ENCODE measurements around the gene CAMSAP3.
A peak's percentile ranks its signal among the peaks of the same experiment; 100 is the strongest.

CAMSAP3 gene

DNA sequence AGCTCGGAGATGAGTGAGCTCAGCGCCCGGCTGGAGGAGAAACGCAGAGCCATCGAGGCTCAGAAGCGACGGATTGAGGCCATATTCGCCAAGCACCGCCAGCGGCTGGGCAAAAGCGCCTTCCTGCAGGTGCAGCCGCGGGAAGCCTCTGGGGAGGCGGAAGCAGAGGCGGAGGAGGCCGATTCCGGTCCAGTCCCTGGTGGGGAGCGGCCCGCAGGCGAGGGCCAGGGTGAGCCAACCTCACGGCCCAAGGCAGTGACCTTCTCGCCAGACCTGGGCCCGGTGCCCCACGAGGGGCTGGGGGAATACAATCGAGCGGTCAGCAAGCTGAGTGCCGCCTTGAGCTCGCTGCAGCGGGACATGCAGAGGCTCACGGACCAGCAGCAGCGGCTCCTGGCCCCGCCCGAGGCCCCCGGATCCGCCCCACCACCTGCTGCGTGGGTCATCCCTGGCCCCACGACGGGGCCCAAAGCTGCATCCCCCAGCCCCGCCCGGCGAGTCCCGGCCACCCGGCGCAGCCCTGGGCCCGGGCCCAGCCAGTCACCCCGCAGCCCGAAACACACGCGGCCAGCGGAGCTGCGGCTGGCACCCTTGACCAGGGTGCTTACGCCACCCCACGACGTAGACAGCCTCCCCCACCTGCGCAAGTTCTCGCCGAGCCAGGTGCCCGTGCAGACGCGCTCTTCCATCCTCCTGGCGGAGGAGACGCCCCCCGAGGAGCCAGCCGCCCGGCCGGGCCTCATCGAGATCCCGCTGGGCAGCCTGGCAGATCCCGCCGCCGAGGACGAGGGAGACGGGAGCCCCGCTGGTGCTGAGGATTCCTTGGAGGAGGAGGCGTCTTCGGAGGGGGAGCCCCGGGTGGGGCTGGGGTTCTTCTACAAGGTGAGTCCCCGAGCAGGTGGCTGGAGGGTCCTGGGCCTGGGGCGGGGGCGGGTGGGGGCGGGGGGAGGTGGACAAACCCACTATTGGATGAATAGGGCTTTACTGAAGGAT is 16.9 kb downstream of the CAMSAP3 start:
- DNase-seq, result no peak

DNA sequence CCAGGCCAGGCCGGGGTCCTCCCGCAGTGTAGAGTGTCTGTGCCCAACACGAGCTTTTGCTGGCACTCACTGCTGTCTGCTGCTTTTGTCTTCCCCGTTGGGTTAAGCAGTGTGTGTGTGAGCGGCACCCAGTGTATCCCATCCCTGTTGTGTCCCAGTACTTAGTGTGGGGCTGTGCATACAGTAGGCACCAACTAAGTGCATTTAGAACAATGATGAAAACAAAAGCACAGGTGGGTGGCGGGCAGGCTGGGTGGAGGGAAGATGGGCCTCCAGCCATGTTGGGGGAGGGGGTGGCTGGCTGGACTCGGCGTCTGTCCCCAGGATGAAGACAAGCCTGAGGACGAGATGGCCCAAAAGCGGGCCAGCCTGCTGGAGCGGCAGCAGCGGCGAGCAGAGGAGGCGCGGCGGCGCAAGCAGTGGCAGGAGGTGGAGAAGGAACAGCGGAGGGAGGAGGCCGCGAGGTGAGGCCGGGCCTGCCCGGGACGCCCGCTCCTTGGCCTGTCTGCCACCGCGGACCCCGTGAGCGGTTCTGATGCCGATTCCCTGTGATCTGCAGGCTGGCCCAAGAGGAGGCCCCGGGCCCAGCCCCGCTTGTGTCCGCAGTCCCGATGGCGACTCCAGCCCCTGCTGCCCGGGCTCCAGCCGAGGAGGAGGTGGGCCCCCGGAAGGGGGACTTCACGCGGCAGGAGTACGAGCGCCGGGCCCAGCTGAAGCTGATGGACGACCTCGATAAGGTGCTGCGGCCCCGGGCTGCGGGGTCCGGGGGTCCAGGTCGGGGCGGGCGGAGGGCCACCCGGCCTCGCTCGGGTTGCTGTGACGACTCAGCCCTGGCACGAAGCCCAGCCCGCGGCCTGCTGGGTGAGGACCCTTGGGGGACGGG is 19.4 kb downstream of the CAMSAP3 start:
- DNase-seq, result no peak

DNA sequence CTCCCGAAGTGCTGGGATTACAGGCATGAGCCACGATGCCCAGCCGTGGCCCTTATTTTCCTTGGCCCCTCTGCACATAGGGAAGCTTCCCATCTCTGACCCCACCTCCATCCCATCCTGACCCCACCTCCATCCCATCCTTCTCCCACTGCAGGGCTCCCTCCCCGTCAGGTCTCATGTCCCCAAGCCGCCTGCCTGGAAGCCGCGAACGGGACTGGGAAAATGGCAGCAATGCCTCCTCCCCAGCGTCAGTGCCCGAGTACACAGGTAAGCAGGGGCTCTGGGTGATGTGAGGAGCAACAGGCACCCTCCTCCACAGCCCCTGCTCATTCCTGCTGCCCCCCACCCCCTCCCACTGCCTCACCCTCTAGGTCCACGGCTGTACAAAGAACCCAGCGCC is 21.5 kb downstream of the CAMSAP3 start:
- DNase-seq, result no peak

DNA sequence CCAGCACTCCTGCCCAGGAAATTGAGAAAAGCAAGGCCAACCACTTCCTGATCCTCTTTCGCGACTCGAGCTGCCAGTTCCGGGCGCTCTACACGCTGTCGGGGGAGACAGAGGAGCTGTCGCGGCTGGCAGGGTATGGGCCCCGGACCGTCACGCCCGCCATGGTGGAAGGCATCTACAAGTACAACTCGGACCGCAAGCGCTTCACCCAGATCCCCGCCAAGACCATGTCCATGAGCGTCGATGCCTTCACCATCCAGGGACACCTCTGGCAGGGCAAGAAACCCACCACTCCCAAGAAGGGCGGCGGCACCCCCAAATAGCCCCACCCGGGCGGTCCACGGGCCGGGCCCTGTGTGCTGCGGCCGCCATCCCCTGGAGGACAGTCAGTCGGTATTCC is 22.1 kb downstream of the CAMSAP3 start:
- DNase-seq, result no peak

DNA sequence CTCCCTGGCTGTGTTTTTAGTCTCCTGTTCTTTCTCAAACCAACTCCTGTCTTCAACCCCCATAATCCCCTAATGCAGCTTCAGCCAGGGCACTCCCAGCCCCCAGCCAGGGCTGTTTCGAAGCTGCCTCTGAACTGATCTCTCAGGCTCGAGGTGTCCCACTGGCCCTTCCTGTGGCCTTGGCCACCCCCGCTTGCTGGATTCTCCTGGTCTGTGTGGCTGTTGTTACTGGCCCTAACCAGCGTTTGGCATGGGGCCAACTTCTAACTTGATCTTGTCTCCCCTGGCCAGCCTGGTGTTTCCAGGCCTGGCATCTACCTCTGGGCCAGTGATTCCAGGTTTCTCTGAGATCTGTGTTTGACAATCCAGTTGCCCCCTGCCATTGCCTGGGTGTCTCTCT is 22.7 kb downstream of the CAMSAP3 start:
- no peak for DNase-seq

DNA sequence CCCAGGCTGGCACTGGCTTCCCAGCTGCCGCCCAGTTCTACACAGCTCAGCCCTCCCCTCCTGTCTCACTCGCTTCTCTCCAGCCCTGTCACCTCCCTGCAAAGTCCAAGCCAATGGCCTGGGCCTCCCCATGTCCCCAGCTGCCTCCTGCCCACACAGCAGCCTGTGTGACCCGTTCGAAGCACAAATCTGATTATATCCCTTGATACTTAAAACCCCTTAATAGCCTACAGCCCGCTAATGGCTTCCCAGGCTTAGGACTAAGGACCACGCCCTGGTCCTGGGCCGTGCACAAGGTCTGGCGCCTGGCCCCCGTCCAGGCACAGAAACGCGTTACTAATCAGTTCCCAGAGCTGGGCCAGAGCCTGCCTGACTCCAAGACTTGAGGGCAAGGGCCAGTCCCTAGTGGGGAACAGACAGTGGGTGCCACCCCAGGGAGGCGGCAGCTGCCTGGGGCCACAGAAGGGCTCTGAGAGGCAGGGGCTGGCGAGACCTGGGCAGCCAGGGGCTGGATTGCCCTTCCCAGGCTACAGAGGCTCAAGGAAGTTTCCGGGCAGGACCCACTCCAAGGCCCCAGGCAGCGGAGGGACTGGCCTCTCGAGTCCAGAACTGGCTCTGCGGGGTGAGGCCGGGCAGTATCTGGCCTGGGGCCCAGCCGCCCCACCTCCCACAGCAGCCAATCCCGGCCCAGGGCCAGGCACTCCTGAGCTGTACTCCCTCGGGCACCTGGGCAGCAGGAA is 23.3 kb downstream of the CAMSAP3 start:
- no peak for DNase-seq

DNA sequence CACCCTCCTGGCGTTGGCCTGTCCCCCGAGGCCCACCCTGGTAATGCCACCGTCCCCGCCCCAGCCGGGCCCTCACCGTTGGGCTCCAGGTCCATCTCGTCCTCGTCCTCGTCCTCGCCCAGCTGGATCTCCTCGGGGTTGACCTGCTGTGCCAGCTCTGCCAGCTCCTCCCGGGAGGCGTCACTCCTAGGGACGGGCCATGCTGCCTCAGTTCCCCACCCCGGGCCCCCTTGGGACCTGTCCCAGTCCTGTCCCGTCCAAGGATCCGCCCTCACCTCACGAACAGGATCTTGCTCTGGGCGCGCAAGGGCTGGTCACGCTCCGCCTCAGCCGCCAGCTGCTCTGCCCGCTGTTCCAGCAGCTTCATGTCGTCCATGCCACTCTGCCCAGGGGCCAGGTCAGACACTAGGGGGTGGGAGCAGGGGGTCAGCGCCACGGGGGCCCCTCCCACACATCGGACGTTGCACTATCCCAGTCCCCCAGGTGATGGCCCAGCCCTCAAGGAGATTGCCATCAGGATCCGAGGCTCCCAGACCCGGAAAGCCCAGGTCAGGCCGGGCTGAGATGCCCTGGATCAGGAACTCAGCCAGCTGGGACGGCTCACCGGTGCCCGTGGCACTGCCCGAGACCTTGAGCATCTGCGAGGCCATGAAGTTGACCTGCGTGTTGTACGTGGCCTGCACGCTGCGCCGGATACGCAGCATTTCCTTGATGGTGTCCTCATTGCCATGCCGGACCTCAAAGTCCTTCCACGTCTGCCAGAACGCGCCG is 24.2 kb downstream of the CAMSAP3 start:
- no peak for DNase-seq

DNA sequence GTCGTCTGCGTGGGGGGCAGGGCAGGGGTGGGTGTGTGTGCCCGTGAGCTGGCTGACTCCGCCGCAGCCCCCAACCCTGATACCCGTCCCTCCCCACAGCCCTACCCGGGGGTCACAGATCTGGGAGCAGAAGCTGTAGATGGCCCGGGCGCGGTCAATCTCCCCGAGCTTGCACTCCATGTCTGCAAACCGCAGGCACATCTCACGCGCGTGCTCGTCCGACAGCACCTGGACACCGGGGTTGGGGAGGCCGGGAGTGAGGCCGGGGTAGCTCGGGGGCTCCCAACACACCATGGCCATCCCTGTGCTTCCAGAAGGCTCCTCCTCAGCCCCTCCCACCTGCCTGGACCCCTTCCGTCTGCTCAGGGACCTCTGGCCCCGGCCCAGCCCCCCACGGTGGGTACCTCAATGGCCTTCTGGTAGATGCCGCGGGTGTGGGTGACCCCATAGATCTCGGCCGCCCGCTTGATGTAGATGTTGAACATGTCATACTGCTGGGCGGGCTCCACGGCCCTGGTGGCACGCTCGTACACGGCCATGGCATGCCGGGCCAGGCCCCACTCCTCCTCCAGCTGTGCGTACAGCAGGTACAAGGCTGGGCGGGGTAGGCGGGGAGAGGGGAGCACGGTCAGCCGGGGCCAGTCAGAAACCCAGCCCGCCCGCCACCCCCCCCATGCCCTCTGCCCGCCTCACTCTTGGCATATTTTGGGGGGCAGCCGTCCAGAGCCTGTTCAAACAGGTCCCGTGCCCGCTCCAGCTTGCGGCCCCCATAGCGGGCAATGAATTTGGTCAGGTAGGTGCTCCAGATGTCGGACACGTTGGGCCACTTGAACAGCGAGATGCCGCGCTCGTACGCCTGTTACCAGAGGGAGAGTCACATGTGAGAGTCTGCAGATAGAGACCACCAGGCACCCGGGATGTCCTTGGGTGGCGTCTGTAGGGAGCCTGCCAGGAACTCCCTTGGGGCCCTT is 25.1 kb downstream of the CAMSAP3 start:
- DNase-seq, result no peak

DNA sequence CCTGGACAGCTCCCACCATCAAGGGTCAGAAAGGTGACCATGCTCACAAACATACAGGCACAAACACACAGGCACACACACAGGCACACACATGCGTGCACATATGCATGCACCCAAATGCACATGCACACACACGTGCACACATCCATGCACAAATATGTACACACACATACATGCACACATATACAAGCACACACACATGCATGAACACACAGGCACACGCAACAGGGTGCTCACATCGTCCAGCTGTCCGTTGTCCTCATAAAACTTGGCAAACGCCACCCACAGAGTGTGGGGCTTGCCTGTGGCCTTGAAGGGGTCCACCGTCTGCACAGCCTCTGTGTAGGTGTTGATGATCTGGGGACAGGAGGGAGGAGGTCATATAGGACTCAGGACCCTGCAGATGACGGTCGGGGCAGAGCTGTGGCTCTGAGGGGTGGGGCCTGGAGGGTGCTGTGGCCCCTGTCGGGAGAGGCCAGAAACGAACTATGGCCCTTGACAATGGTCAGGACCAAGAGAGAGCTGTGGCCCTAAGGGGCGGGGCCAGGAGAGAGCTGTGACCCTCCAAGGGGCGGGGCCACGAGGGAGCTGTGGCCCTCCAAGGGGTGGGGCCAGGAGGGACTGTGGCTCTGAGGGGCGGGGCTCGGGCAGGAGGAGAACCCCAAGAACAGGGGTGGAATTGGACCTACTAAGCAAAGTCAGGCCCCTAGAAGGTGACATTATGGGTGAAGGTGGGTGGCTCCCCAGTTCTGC is 27.4 kb downstream of the CAMSAP3 start:
- no peak for DNase-seq

DNA sequence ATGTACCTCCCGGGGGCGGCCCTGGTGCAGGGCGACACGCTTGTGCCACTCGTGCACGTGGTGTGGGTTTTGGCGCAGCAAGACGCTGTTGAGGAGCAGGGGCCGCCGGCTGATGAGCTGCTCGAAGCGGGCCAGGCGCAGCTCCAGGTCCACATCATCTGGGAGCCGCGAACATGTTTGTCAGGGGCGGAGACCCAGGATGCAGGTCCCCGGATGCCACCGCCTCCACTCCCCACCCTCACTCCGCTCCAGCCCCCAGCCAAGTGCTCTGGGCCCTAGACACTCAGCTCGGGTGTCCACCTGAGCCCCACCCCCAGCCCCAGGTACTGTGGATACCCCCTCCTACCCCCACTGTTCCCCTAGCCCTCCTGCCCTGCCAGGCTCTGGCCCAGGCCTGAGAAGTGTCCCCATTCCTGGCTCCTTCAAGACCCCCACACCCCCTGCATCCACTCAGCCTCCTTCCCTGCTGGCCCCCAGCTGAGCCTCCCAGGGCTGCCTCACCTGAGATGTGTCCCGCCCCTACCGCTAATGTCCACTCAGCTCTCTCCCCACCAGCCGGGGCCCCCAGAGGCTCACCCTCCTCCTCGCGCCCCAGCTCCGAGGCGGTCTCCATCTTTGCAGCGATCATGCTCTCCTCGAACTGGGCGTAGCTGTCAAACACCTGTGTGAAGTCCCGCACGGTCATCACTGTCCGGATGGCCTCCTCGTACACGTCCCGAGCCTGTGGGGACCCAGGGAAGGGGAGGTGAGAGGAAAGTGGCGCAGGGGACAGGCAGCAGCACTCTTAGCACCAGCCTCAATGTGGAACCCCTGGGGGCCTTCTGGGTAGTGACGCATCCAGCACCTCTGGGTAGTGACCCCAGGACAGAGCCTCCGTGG is 28.3 kb downstream of the CAMSAP3 start:
- no peak for DNase-seq

DNA sequence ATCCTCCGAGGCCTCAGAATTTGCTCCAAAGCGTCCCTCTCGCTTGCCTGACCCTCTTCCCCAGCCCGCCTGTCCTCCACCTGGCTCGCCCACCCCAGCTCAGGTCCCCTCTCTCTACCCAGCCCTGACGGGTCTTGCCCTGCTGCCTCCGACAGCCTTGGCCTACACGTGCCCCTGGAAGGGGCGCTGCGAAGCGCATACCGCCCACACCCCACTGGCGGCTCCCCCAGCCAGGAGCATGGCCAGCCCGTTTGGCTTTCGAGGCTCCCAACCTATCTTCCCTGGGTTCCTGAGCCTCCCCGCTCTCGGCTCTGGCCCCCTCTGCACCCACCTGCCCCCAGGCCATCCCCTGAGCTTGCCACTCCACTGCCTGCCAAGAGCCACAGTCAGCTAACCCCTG is 29.1 kb downstream of the CAMSAP3 start:
- no peak for DNase-seq

DNA sequence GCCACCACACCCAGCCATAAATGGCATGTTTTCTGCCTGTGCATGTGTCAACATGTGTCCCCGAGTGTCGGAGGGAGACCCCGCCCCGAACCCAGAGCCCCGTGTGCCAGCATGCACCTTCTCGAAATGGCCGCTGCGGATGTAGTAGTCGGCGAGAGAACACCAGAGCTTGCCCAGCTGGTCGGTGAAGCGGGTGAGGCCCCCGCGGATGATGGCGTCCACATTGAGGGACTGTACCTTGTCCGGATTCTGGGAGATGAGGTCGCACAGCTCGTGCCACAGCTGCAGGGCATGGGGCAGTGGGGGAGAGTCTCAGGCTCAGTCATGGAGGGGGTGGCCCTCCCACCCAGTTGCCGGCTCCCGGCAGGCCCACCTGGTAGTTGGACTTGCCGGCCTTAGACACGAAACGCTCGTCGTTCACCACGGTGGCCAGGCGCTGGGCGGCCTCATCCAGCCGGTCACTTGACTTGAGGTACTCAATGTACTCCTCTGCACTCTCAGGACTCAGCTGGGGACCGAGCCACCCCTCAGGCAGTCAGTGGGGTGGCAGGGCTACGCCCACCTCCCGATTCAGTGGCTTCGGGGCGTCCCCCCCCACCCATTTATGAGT is 30.2 kb downstream of the CAMSAP3 start:
- DNase-seq, result no peak

DNA sequence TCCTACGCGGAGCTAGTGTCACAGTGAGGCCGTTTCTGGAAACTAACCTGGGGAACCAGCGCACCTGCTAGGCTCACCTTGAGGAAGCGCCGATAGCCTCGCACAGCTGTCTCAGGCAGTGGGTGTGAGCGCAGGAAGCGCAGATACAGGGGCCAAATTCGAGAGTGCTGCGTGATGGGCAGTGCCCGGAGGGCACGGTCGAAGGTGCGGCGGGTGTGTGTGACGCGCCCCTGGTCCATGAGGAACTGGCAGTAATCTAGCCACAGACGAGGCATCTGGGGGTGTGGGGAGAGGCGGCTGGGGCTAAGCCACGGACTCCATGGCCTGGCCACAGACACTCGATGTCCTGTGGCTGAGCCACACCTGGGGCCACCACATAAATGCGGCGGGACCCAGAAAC is 31.5 kb downstream of the CAMSAP3 start:
- DNase-seq, result no peak

DNA sequence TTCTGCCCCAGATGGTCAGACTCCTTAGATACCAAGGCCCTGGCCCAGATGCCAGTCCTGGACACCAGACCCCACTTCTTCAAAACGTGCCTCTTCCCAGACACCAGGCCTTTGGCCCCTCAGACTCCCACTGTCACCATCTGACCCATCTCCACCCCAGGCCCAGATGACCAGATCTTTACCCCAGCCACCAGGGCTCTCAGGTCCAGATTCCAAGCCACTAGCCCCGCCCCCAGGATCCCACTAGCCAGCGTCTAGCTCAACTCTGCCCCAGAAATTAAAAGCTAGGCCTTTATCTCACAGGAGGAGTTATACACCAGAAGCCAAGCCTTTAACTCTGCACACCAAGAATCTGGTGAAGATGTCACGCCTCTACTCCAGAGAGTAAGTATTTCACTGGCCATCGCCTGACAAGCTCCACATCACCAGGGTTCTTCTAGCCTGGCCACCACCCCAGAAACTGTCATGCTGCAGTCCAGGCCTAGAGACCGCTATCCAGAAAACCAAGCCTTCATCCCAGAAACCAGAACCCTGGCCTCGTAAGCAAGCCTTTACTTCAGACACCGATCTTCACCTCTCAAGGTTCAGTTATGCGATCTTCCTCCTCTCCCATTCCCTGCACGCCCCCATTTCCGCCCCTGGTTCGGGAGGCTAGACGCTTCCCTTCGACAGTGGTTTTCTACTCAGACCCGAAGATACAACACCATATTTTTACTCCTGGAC is 33.1 kb downstream of the CAMSAP3 start:
- DNase-seq, result no peak

DNA sequence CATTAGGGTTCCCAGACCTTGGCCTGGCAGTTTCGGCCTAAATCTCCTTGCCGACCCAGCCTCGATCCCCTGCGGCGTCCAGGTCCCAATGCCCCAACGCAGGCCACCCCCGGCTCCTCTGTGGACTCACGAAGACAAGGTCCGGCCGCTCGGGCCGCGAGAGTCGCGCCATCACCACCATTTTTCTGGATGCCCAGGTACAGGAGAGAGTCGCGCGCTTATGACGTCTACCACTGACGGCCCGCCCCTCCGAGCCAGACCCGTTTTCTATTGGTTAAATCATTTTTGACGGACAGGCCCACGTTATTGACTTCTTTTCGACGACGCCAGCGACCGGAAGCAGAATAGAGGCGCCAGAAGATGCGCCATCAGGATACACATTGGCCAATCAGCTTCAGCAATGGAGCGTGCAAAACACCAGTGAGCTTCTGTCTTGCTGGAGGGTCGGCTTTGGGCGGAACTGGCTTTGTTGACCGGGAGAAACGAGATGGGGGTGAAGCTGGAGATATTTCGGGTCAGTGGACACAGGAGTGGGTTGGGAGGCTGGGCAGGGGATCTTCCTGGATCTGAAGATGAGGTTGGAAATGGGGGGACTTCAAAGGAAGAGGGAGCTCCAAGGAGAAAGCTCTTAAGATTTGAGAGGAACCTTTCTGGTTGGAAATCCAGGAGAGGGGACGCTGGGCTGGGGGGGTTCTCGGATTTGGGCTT is 33.8 kb downstream of the CAMSAP3 start, which contains the start of the genes PET100 and XAB2:
TSS of gene PET100 (plus strand) at position 447 of the 708 bp plus-strand sequence. CDS start at position 488, 41 bp downstream.
TSS of gene XAB2 (minus strand) at position 199 of the 708 bp plus-strand sequence. CDS start at position 181, 18 bp downstream.
- DNase-seq, result peak; percentile 98

DNA sequence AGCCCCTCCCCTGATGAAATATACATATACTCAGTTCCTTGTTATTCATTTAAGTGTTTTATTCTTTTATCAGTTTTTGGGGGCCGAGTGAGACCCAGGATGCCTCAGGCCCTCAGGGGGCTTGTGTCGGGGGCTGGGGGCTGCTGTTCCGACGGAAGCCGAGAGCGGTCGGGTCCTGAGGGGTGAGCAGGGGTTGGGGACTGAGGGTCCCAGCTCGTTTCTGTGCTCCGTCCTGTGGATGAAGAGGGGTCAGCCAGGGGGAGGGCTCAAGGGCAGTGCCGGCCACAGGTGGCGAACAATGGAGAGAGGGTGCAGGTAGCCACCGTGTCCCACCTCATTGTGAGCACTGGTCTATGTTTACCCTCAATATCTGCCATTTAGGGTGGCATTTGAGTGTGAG is 35.9 kb downstream of the CAMSAP3 start:
- no peak for DNase-seq
